ENCODE measurements around the gene NCKAP5. TPM values are rescaled to one million over a fixed set of nuclear protein-coding genes. Genes with fewer than 3 reads are reported as not detected.
"Not testable (repeated sequence)": the region's sequence is repeated elsewhere in the genome, so short reads cannot be mapped to it uniquely, and the experiment has no call there.

Gene NCKAP5
- polyA plus RNA-seq, 3 donors = 7.6 to 10.1 (median 8.2) TPM

GRCh38 chr2:133241224-133241571, 327.1 kb downstream of the NCKAP5 start:
- DNase-seq (ENCODE audit: low read depth in 3 of 3, low spot score in 2 of 3) = no peak

DNA sequence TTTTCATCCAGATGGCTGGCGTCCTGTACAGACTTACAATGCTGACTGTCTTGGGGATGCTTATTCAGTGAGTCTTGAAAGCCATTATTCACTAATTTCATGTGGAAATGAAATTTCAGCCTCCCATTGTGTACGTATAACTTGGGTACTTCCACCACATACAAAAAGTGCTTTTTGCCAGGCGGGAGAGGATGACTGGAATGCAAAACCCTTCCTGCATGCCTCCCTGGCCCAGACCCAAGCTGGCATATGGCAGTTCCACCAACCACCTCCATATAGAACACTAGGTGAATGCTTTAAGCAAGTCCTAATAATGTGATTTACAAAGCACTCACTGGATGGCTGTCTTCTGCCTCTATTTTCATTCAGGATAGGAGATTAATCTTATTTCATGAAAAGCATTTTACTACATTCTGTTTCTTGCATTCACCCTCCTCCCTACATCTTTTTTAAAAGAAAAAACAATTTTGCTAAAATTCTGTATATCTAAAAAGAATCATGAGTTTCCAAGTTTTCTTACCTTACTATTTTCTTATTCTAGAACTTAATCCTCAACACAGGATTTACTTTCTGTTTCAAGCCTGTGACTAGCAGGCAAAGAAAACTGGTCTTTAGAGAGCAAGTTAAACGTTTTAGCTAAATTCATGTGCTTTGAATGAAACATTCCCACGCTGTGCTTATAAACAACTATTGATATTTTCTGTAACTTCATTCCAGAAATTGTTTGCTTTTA, 327.6 kb downstream of the NCKAP5 start:
- no peak for DNase-seq (ENCODE audit: low read depth in 3 of 3, low spot score in 2 of 3)

DNA sequence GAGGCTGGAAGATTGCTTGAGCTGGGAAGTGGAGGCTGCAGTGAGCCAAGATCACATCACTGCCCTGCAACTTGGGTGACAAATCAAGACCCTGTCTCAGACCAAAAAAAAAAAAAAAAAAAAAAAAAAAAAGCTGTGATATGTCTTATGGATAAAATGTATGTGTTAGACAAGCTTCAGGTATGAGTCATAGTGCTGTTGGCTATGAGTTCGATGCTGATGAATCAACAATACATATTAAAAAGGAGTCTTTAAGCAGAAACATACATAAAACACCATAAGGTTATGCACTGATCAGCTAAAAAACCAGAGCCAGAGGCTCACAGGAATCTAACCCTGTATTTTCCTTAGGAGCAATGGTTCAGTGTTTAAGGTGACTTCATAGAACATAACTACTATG, 332.3 kb downstream of the NCKAP5 start:
- no peak for DNase-seq (ENCODE audit: low read depth in 3 of 3, low spot score in 2 of 3)

DNA sequence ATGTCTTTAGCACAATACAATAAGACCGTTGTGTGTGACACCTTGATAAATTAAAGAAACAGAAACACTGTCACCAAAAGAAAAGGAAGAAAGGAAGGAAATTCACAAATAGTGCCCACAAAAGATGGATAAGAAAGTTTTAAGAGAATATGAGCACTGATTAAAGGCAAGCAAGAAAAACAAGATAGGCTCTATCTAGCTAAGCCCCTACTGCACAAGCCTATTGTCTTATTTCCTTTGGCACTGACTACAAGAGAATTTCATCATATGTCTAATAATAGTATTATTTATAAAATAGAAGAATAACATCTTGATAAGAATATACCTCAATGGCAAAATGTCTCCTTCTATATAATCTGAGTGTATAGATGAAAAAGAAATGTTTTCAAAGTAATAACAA, 335.7 kb downstream of the NCKAP5 start:
- no peak for DNase-seq (ENCODE audit: low read depth in 3 of 3, low spot score in 2 of 3)

DNA sequence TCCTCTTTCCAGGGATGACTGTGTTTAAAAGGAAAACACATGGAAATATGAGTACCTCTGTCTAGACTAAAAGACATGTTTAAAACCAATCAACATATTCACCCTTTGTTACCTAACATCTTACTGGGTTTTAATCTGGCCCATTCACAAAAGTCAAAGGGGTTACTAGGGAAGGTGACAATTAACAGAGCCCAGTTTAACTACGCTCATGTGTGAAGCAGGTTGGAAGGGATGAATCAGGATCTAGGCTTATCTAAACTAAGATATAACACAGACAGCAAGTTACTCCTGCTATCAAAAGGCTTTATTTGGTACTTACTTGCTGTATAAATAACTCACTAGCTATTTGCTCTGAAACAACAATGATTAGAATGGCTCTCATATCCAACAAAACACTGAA, 337.0 kb downstream of the NCKAP5 start:
- DNase-seq (ENCODE audit: low read depth in 3 of 3, low spot score in 2 of 3) = no peak

GRCh38 chr2:133229974-133230373, 338.3 kb downstream of the NCKAP5 start:
- no peak for DNase-seq (ENCODE audit: low read depth in 3 of 3, low spot score in 2 of 3)

- no peak for DNase-seq (ENCODE audit: low read depth in 3 of 3, low spot score in 2 of 3)
These were observed 345.0 kb downstream of the NCKAP5 start for GRCh38 chr2:133223226-133223625.

DNA sequence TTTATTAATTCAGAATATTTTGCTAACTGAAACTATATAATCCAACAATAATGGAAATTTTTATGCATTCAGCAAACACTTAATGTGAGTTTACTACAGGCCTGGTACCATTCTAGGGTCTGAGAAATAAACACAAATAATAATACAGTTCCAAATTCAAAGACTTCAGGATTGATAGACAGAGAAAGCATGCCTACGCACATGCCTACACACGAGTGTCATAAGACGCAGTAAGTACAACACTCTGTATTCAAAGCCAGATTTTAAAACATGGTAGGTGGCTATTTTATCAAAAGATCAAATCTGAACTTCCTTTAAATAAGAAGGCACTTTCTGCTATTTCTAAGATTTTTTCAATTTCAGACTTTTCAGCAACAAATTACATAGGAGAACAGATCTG, 346.9 kb downstream of the NCKAP5 start:
- DNase-seq (ENCODE audit: low read depth in 3 of 3, low spot score in 2 of 3) = no peak

DNA sequence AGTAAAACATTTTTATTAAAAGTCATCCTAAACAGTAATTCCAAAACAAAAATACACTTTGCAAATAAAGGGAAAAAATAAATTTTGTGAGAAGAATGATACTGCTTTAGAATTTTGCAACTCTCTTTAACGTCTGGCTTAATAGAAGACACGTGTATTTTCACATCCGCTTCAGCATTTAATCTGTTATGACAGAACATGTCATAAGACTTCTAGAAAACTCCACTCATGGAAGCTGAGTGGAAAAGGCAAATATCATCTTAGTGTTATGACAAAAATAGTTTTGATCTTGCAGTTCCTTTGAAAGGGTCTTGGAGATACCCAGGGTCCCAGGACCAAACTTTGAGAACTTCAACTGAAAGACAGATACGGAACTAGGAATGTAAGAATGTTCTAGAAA, 350.1 kb downstream of the NCKAP5 start:
- no peak for DNase-seq (ENCODE audit: low read depth in 3 of 3, low spot score in 2 of 3)

DNA sequence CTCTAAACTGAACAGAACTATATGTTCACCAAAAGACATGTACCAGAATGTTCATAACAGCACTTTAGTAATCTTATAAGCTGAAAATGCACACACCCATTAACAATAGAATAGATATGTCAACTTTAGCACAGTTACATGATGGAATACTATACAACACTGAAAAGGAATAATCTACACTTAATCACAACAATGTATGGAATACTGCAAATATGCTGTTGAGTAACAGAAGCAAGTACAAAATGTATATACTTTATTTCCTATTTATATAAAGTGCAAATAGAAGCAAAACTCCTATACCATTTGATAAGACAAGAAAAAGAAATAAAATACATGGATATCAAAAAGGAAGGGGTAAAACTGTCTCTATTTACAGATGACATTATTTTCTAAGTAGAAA, 352.8 kb downstream of the NCKAP5 start:
- no peak for DNase-seq (ENCODE audit: low read depth in 3 of 3, low spot score in 2 of 3)

DNA sequence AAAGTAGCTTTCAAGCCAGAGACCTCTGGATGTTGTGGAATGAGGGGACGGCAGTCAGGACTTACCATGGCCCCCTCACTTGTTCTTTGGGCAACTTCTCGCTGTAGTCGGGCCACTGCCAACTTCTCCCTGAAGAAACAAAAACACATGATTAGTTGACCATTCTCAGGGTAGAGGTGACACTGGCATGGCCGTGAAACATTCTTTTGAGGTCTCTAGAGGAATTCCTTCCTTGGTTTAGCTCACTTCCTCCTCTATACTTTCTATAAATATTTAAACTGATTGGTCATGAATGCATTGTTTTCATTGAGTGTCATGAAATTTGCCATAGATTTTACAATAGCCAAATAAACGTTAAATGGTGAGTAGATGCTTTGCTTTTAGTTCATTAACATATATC, 354.6 kb downstream of the NCKAP5 start:
- DNase-seq (ENCODE audit: low read depth in 3 of 3, low spot score in 2 of 3) = no peak

DNA sequence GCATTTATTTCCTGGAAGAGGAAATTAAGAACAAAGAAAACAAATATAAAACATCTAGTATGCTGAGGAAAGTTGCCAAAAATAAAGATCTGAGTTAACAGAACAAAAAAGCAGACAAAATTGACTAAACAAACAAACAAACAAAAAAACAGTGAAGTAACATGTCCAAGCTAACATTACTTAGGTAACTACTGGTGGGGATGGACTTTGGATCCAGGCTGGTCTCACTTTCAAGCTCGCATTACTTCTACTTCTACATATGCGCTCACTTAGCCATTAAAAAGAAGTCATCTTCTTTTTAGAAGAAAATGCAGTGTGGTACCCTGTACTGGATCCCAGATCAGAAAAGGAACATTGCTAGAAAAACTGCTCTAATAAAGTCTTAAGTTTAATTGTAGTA, 358.9 kb downstream of the NCKAP5 start:
- DNase-seq (ENCODE audit: low read depth in 3 of 3, low spot score in 2 of 3) = no peak

DNA sequence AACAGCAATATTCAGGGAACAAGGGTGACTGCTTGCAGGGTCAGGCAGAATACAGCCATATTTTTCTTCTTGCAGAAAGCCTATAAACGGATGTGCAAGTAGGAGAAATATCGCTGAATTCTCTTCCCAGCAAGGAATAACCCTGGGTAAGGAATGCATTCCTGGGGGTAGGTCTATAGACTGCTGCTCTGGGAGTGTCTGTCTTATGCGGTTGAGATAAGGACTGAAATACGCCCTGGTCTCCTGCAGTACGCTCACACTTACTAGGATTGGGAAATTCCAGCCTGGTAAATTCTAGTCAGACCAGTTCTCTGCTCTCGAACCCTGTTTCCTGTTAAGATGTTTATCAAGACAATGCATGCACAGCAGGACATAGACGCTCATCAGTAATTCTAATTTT, 361.6 kb downstream of the NCKAP5 start:
- DNase-seq (ENCODE audit: low read depth in 3 of 3, low spot score in 2 of 3) = not testable (repeated sequence)

DNA sequence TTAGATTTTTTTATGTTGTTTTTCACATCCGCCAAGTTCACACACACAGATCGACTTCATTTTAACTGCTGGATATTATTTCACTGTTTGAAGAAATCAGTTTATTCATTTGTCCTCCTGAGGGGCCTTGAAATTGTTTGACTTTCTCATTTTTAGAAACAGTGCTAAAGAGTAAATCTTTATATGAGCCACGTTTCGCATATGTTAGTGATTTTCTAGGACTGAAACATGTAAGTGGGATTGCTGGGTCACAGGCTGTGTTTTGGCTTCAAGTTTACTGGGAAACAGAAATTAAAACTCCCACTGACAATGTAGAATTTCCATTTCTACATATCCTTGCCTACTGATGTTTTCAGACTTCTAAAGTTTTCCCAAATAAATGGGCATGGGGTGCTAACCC, 363.8 kb downstream of the NCKAP5 start:
- DNase-seq (ENCODE audit: low read depth in 3 of 3, low spot score in 2 of 3) = no peak

GRCh38 chr2:133200684-133201421, 367.4 kb downstream of the NCKAP5 start:
- DNase-seq (ENCODE audit: low read depth in 3 of 3, low spot score in 2 of 3) = no peak

DNA sequence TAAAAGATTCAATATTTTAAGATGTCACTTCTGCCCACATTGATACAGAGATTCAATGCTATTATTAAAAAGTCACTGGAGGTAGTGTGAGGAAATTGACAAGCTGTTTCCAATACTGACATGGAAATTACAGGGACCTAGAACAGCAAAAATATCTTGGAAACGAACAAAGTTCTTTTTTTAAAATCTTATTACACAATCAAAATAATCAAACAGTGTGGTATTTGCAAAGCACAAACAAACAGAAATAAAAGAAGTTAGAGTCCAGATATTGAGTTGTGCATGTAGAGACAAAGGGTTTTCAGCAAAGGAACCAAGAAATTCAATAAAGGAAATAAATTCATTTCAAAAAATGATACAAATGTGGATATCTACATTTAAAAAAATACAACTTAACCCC, 369.6 kb downstream of the NCKAP5 start:
- no peak for DNase-seq (ENCODE audit: low read depth in 3 of 3, low spot score in 2 of 3)

- DNase-seq (ENCODE audit: low read depth in 3 of 3, low spot score in 2 of 3) = no peak
These were observed 371.1 kb downstream of the NCKAP5 start for GRCh38 chr2:133197156-133197555.

GRCh38 chr2:133194777-133195335, 373.4 kb downstream of the NCKAP5 start:
- DNase-seq (ENCODE audit: low read depth in 3 of 3, low spot score in 2 of 3) = no peak

GRCh38 chr2:133194362-133194655, 374.0 kb downstream of the NCKAP5 start:
- no peak for DNase-seq (ENCODE audit: low read depth in 3 of 3, low spot score in 2 of 3)

- no peak for DNase-seq (ENCODE audit: low read depth in 3 of 3, low spot score in 2 of 3)
These were observed 374.5 kb downstream of the NCKAP5 start for GRCh38 chr2:133193544-133194361.

DNA sequence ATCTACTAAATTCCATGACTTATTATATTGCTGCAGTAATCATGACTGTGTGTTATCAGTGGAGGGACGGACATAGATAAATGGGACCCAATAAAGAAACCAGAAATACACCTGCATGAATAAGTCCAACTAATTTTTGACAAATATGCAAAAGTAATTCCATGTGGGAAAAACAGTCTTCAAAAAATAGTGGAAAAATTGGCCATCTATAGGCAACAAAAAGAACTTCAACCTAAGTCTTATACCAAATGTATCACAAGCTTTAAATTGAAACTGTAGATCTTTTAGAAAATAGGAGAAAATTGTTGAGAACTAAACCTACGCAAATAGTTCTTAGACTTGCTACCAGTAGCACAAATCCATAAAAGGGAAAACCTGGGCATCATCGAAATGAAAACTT, 376.2 kb downstream of the NCKAP5 start:
- DNase-seq (ENCODE audit: low read depth in 3 of 3, low spot score in 2 of 3) = no peak

DNA sequence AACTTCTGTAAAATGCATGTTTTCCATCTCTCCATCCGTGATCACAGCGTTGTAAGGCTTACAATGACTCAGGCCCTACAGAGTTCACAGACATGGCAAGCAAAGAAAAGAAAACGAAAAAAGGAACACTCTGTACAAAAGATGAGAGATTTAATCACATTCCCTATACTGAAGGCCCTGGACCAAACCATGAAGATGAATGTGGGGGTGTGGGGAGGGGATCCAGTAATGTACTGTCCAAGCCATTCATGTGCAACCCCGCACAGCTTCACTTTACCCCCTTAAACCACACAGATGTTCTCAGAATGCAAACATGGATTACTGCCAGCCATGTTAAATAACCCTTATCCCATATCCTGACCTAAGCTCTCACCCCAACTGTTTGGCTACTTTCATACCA, 391.1 kb downstream of the NCKAP5 start:
- no peak for DNase-seq (ENCODE audit: low read depth in 3 of 3, low spot score in 2 of 3)

All from right renal cortex interstitium (tissue), 3 donors.